Endothelial cell (in vitro differentiated cells): ENCODE data around the gene KIF5C. TPM values are rescaled to one million over a fixed set of nuclear protein-coding genes. Genes with fewer than 3 reads are reported as not detected.

Experiments
- DNase-seq: peaks from one replicate; pipeline ENCODE4 v3.0.0; 2021; ENCODE audit warnings: low spot score
- H3K27ac Mint-ChIP-seq: one replicate; pipeline ENCODE4 v1.8.0; 2021; ENCODE audit warnings: mixed read lengths, inconsistent platforms; ENCODE audit not compliant: unreplicated experiment
- H3K27me3 Mint-ChIP-seq: one replicate; pipeline ENCODE4 v1.8.0; 2021; ENCODE audit warnings: mild to moderate bottlenecking, moderate library complexity, mixed read lengths, inconsistent platforms; ENCODE audit not compliant: unreplicated experiment
- H3K36me3 Mint-ChIP-seq: one replicate; pipeline ENCODE4 v1.8.0; 2021; ENCODE audit warnings: mild to moderate bottlenecking, low read depth, mixed read lengths, inconsistent platforms; ENCODE audit not compliant: unreplicated experiment
- H3K4me1 Mint-ChIP-seq: one replicate; pipeline ENCODE4 v1.8.0; 2021; ENCODE audit warnings: mild to moderate bottlenecking, mixed read lengths, inconsistent platforms; ENCODE audit not compliant: unreplicated experiment
- H3K4me3 Mint-ChIP-seq: one replicate; pipeline ENCODE4 v1.8.0; 2021; ENCODE audit warnings: mild to moderate bottlenecking, mixed read lengths, inconsistent platforms; ENCODE audit not compliant: unreplicated experiment
- H3K9me3 Mint-ChIP-seq: one replicate; pipeline ENCODE4 v1.8.0; 2021; ENCODE audit warnings: mixed read lengths, inconsistent platforms; ENCODE audit not compliant: unreplicated experiment
- CTCF ChIP-seq: fragments of 200-600 bp; sonication (generic); IDR thresholded peaks from one replicate; pipeline ENCODE4 v1.5.0; 2021; ENCODE audit warnings: antibody characterized with exemption; ENCODE audit not compliant: unreplicated experiment
- total RNA-seq: library from RNA; stranded (reverse); fragmentation: NEBNext Ultra II Directional; extraction: Animal tissue kit (Norgen Biotek cat#: 25700); gene quantifications from one replicate; pipeline ENCODE4 v1.2.1, GENCODE V29; 2021; ENCODE audit not compliant: unreplicated experiment

Gene KIF5C
- total RNA-seq, 1 donor from 2014 or later: 50.6 TPM

- Mint-ChIP-seq H3K27me3 (peaks cover 4% of the 10 kb centered on the region), H3K4me3 (no peak overlapping the region), H3K36me3 (peaks cover 45% of the 10 kb centered on the region), H3K4me1 (no peaks in the 10 kb centered on the region), H3K9me3 (no peaks in the 10 kb centered on the region), H3K27ac (no peak overlapping the region)
- no peak for DNase-seq
- no peak for TF ChIP-seq CTCF
Observed at GRCh38 chr2:149008381-149008780, 133.4 kb downstream of the KIF5C start.

DNA sequence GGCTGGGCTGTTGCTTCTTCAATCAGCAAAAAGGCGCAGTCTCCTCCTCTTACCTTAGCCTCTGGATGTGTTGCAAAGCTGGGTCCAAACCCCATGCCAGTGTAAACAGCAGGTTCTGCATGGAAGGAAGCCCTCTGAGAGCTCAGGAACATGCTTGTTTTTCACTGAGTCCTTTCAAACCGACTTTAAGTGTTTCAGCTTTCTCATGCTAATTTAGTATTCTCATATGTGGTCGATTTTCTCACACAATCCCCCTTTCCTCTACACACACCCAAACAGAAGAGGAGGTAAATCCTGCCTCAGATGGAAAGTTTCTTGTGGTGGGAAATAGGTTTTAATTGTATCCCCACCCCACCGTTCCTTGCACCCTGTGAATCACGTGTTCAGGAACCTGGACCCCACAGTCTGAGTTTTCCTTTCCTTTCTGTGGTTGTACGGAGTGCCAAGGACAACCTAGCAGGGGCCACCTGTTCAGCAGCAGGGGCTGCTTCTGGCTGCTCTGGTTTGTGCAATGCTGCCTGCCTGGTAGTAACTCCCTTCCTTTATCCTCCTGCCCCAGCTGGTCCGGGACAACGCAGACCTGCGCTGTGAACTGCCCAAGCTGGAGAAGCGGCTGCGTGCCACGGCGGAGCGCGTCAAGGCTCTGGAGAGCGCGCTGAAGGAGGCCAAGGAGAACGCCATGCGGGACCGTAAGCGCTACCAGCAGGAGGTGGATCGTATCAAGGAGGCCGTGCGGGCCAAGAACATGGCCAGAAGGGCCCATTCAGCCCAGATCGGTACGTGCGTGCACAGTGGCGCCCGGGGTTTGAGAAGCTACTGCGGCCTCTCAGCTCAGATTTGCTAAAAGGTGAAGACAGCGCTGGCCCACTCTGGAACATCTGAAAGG is 134.8 kb downstream of the KIF5C start:
- Mint-ChIP-seq H3K4me1 (no peaks in the 10 kb centered on the region), H3K27ac (no peak overlapping the region), H3K4me3 (no peak overlapping the region), H3K27me3 (peaks cover 5% of the 10 kb centered on the region), H3K9me3 (no peaks in the 10 kb centered on the region), H3K36me3 (peaks cover 45% of the 10 kb centered on the region)
- no peak for TF ChIP-seq CTCF
- no peak for DNase-seq

DNA sequence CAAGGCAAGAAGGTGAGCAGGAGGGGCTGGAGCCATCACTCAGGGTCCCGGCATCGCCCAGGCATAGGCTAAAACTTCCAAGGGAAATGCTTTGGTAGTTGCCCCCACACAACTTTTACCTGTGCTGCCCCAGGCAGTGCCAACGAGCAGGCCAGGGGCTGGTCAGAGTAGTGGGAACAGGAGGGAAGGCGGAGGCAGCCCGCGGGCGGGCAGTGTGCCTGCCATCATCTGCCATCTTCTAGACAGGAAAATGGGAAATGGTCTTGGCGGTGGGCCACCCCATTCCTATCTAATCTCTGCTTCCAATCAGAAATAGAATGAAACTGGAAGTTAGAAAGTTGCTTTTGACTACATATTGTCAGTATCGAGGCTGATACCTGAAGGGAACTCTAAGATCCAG is 137.5 kb downstream of the KIF5C start:
- Mint-ChIP-seq H3K9me3 (no peaks in the 10 kb centered on the region), H3K36me3 (peaks cover 48% of the 10 kb centered on the region), H3K4me3 (no peak overlapping the region), H3K4me1 (peaks cover 8% of the 10 kb centered on the region), H3K27me3 (peaks cover 2% of the 10 kb centered on the region), H3K27ac (no peak overlapping the region)
- no peak for TF ChIP-seq CTCF
- no peak for DNase-seq

- no peak for TF ChIP-seq CTCF
- Mint-ChIP-seq H3K27me3 (peaks cover 2% of the 10 kb centered on the region), H3K4me1 (peaks cover 8% of the 10 kb centered on the region), H3K9me3 (no peaks in the 10 kb centered on the region), H3K36me3 (peaks cover 34% of the 10 kb centered on the region), H3K27ac (no peak overlapping the region), H3K4me3 (no peak overlapping the region)
- no peak for DNase-seq
Observed at GRCh38 chr2:149015501-149015900, 140.5 kb downstream of the KIF5C start.

GRCh38 chr2:149015926-149016563 is 141.0 kb downstream of the KIF5C start:
- H3K36me3 Mint-ChIP-seq: peaks cover 33% of the 10 kb centered on the region
- peaks cover 2% of the 10 kb centered on the region for H3K27me3 Mint-ChIP-seq
- no peak for DNase-seq
- peaks cover 8% of the 10 kb centered on the region for H3K4me1 Mint-ChIP-seq
- no peak for TF ChIP-seq CTCF
- H3K9me3 Mint-ChIP-seq: no peaks in the 10 kb centered on the region
- H3K4me3 Mint-ChIP-seq: no peak overlapping the region
- H3K27ac Mint-ChIP-seq: no peak overlapping the region
